ENCODE results near the gene HES1. TPM values are rescaled to one million over a fixed set of nuclear protein-coding genes. Genes with fewer than 3 reads are reported as not detected.

The HES1 gene
- total and polyA plus RNA-seq, 8 donors: 18.1 to 133 (median 98.3) TPM

GRCh38 chr3:194132465-194133286, 3.3 kb upstream of the HES1 start:
- no peak for DNase-seq
- Histone ChIP-seq H3K9me3 (no peaks in the 10 kb centered on the region), H3K4me1 (peaks cover 17 to 50% of the 10 kb centered on the region in 2 donors), H3K27ac (no peak overlapping the region), H3K36me3 (no peaks in the 10 kb centered on the region), H3K4me3 (no peak overlapping the region), H3K27me3 (peaks cover 0 to 82% of the 10 kb centered on the region in 2 donors)
- intact Hi-C loops (cut with DNase I): loop anchor here in 1 of 2 donors (5.0 to 10.0 kb wide), 3 partner anchors 48 to 340 kb away; no protein-coding TSS in a partner anchor
- TF ChIP-seq CTCF (IDR thresholded peaks at IDR 0.05): no peak
- ATAC-seq: no peak

GRCh38 chr3:194133661-194134230, 2.2 kb upstream of the HES1 start:
- intact Hi-C loops (cut with DNase I): loop anchor here in 1 of 2 donors (5.0 to 10.0 kb wide), 3 partner anchors 49 to 341 kb away; no protein-coding TSS in a partner anchor
- Histone ChIP-seq H3K27me3 (peaks cover 0 to 92% of the 10 kb centered on the region in 2 donors), H3K36me3 (no peaks in the 10 kb centered on the region), H3K9me3 (no peaks in the 10 kb centered on the region), H3K4me3 (peak overlapping the region in 1 of 2 donors; percentile 65), H3K27ac (peak overlapping the region; percentile 59 to 74), H3K4me1 (peaks cover 20 to 61% of the 10 kb centered on the region in 2 donors)
- no peak for TF ChIP-seq CTCF (IDR thresholded peaks at IDR 0.05)
- ATAC-seq (no peak), DNase-seq (peak; percentile 55 to 84 (median 80))

- peak overlapping the region; percentile 43 to 65 for H3K4me3 ChIP-seq
- TF ChIP-seq CTCF (IDR thresholded peaks at IDR 0.05): no peak
- H3K9me3 ChIP-seq: no peaks in the 10 kb centered on the region
- ATAC-seq: peak; percentile 27
- intact Hi-C loops (cut with DNase I): loop anchor here in 1 of 2 donors (5.0 to 10.0 kb wide), 3 partner anchors 49 to 342 kb away; no protein-coding TSS in a partner anchor
- H3K27me3 ChIP-seq: peaks cover 0 to 97% of the 10 kb centered on the region in 2 donors
- peak in 3 of 4 donors; percentile 79 to 93 (median 85) for DNase-seq
- H3K4me1 ChIP-seq: peaks cover 25 to 66% of the 10 kb centered on the region in 2 donors
- no peaks in the 10 kb centered on the region for H3K36me3 ChIP-seq
- peak overlapping the region; percentile 90 to 93 for H3K27ac ChIP-seq
Observed at GRCh38 chr3:194134231-194134756, 1.7 kb upstream of the HES1 start.

- Histone ChIP-seq H3K4me3 (peak overlapping the region; percentile 43 to 65), H3K27me3 (peaks cover 0 to 97% of the 10 kb centered on the region in 2 donors), H3K27ac (peak overlapping the region; percentile 90 to 93), H3K9me3 (no peaks in the 10 kb centered on the region), H3K36me3 (no peaks in the 10 kb centered on the region), H3K4me1 (peaks cover 30 to 69% of the 10 kb centered on the region in 2 donors)
- intact Hi-C loops (cut with DNase I): loop anchor here in 1 of 2 donors (5.0 to 10.0 kb wide), 6 partner anchors 50 to 353 kb away; no protein-coding TSS in a partner anchor
- peak; percentile 72 for ATAC-seq
- DNase-seq: peak; percentile 92 to 97 (median 96)
- TF ChIP-seq CTCF (IDR thresholded peaks at IDR 0.05): no peak
Observed at GRCh38 chr3:194134757-194135515, 1.0 kb upstream of the HES1 start.

All from left lung (tissue), 10 donors.